Activated B cell treated with CpG ODN at 0.5 μM for 24 hours (primary cell): Measurements from ENCODE around the gene CHRND. TPM values are rescaled to one million over a fixed set of nuclear protein-coding genes. Genes with fewer than 3 reads are reported as not detected.

Experiments
- ATAC-seq: fragments of 200-7000 bp; cut with Tn5 transposase; one replicate; pipeline ENCODE4 v1.10.0; 2021; ENCODE audit warnings: low read depth, mild to moderate bottlenecking, moderate library complexity
- CTCF ChIA-PET: fragments of 350-600 bp; sonication (Branson Sonifier 250); formaldehyde crosslinking; loops from one replicate; lab custom pipeline; 2021; ENCODE audit warnings: antibody characterized with exemption; lab: Charles Lee
- POLR2A ChIA-PET: fragments of 350-600 bp; sonication (Branson Sonifier 250); formaldehyde crosslinking; loops from one replicate; lab custom pipeline; 2021; ENCODE audit warnings: antibody characterized with exemption; lab: Charles Lee
- DNase-seq: peaks from one replicate; pipeline ENCODE4 v3.0.0; 2022
- H3K27ac Mint-ChIP-seq: one replicate; pipeline ENCODE4 v1.8.0; 2020; ENCODE audit warnings: mixed read lengths
- H3K27me3 Mint-ChIP-seq: one replicate; pipeline ENCODE4 v1.8.0; 2021; ENCODE audit warnings: mixed read lengths
- H3K36me3 Mint-ChIP-seq: one replicate; pipeline ENCODE4 v1.8.0; 2021; ENCODE audit warnings: low read depth, mixed read lengths
- H3K4me1 Mint-ChIP-seq: one replicate; pipeline ENCODE4 v1.8.0; 2021; ENCODE audit warnings: mixed read lengths
- H3K4me3 Mint-ChIP-seq: one replicate; pipeline ENCODE4 v1.8.0; 2020; ENCODE audit warnings: mild to moderate bottlenecking, mixed read lengths
- H3K9me3 Mint-ChIP-seq: one replicate; pipeline ENCODE4 v1.8.0; 2020; ENCODE audit warnings: mixed read lengths
- intact Hi-C: fragments of 100-400 bp; cut with micrococcal nuclease; formaldehyde crosslinking; loops from one replicate; pipeline ENCODE4 v1.15.1; 2024
- total RNA-seq: library from RNA; stranded (reverse); gene quantifications from 2 replicates; pipeline ENCODE4 v1.2.3, GENCODE V29; 2022
- TF ChIP-seq, protein P1 (sequence below): fragments of 200-600 bp; IDR thresholded peaks from one replicate; pipeline ENCODE4 v1.8.0; 2022; ENCODE audit warnings: antibody characterized with exemption, mild to moderate bottlenecking

The CHRND gene
- not detected in 2 replicates for total RNA-seq

DNA sequence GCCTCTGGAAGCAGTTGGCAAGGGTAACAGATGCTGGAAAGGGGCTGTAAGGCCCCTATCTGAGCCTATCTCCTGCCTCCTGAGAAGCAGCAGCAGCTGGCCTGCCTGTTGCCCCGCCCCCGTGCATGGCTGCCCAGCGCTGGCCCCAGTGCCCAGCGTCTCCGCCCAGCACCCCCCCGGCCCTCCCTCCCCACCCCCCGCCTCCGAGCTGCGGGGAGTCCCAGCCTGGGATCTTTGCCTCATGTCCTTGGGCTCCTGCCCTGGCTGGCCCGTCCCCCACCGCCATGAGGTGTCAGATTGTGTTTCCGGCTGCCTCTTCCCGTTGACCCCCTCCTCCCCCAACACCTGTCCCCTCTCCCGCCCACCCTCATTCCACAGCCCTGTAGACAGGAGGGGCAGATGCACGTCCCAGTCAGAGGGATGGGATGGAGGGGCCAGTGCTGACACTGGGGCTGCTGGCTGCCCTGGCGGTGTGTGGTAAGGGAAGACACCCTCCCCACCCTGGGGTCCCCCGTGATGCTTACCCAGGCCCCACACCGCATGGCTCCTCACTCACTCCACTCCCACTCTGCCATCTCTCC, at the start of gene CHRND:
Gene CHRND, plus strand, starts transcription at position 370 of the 581 bp plus-strand sequence. Its CDS starts 56 bp downstream, at position 426.
- ChIA-PET CTCF (no interaction called here), POLR2A (interaction anchor here (0.6 kb wide), 1 partner anchor 455 kb away, joined by 8 read pairs; no protein-coding TSS in a partner anchor)
- H3K36me3 Mint-ChIP-seq, result no peaks in the 10 kb centered on the region
- no peak within 1 kb of the TSS for H3K27ac Mint-ChIP-seq
- peaks cover 15% of the 10 kb centered on the region for H3K4me1 Mint-ChIP-seq
- DNase-seq (no peak), ATAC-seq (no peak)
- TF ChIP-seq, protein P1, sequence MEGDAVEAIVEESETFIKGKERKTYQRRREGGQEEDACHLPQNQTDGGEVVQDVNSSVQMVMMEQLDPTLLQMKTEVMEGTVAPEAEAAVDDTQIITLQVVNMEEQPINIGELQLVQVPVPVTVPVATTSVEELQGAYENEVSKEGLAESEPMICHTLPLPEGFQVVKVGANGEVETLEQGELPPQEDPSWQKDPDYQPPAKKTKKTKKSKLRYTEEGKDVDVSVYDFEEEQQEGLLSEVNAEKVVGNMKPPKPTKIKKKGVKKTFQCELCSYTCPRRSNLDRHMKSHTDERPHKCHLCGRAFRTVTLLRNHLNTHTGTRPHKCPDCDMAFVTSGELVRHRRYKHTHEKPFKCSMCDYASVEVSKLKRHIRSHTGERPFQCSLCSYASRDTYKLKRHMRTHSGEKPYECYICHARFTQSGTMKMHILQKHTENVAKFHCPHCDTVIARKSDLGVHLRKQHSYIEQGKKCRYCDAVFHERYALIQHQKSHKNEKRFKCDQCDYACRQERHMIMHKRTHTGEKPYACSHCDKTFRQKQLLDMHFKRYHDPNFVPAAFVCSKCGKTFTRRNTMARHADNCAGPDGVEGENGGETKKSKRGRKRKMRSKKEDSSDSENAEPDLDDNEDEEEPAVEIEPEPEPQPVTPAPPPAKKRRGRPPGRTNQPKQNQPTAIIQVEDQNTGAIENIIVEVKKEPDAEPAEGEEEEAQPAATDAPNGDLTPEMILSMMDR, result no peak
- no peaks in the 10 kb centered on the region for H3K9me3 Mint-ChIP-seq
- no peak within 1 kb of the TSS for H3K4me3 Mint-ChIP-seq
- intact Hi-C loops, result no loop called here
- H3K27me3 Mint-ChIP-seq, result peaks cover 36% of the 10 kb centered on the region

DNA sequence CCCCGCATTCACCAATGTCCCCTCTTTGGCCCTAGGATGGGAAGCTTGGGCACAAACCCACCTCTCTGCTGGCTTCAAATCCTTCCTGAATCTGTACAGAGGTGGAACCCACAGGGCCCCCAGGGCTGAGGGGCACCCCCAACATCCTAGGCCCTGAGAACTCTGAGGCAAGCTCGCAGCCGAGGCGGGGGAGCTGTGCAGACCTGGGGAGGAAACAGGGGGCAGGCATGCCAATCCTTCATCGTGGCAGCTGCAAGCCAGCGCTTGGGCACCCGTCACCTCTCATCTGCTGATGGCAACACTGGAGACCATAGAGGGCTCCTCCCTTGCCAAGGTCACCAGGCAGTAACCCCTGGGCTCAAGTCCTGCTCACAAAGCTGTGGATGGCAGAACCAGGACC, 49.2 kb upstream of the CHRND start:
- H3K4me3 Mint-ChIP-seq, result no peak overlapping the region
- ATAC-seq (no peak), DNase-seq (peak; percentile 13)
- H3K9me3 Mint-ChIP-seq, result peaks cover 13% of the 10 kb centered on the region
- no peaks in the 10 kb centered on the region for H3K4me1 Mint-ChIP-seq
- ChIA-PET POLR2A (no interaction called here), CTCF (no interaction called here)
- H3K27ac Mint-ChIP-seq, result no peak overlapping the region
- intact Hi-C loops, result no loop called here
- H3K27me3 Mint-ChIP-seq, result peaks cover 19% of the 10 kb centered on the region
- no peaks in the 10 kb centered on the region for H3K36me3 Mint-ChIP-seq
- TF ChIP-seq, protein P1, result no peak

DNA sequence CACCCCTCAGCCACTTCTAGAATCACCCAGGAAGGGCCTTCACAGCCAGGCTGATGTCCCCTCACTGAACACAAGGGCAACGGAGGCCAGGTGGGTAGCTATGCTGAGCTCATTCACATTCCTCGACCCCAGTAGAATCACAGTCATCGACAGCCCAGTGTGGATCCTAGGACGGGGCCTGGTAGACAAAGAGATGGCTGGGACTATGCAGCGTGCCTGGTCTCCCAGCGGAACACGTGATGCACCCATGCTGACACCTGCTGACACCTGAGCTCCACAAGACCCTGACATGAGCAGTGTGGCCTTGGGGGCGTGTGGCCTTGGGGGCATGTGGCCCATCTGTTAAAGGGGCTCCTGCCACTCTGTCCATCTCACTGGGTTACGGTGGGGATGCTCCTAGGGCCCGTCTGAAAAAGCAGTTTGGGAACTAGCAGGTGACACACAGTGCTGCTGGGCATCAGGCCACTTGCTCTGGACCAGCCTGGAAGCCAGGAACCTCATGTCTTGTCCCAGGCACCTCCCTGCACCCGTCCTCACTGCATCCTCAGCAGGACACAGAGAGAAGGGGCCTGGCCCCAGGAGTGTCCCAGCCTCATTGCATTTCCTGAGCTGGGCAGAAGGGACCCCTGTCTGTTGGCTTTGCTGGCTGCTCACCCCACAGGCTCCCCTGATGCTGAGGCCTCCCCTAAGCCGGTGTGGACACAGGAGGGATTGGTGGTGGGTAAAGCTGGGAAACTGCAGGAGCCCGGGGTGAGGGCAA, 48.0 kb upstream of the CHRND start:
- ChIA-PET POLR2A (no interaction called here), CTCF (no interaction called here)
- no peak overlapping the region for H3K27ac Mint-ChIP-seq
- H3K9me3 Mint-ChIP-seq, result peaks cover 3% of the 10 kb centered on the region
- H3K4me3 Mint-ChIP-seq, result no peak overlapping the region
- DNase-seq (no peak), ATAC-seq (no peak)
- peaks cover 18% of the 10 kb centered on the region for H3K27me3 Mint-ChIP-seq
- TF ChIP-seq, protein P1, result no peak
- H3K36me3 Mint-ChIP-seq, result no peaks in the 10 kb centered on the region
- intact Hi-C loops, result no loop called here
- no peaks in the 10 kb centered on the region for H3K4me1 Mint-ChIP-seq

DNA sequence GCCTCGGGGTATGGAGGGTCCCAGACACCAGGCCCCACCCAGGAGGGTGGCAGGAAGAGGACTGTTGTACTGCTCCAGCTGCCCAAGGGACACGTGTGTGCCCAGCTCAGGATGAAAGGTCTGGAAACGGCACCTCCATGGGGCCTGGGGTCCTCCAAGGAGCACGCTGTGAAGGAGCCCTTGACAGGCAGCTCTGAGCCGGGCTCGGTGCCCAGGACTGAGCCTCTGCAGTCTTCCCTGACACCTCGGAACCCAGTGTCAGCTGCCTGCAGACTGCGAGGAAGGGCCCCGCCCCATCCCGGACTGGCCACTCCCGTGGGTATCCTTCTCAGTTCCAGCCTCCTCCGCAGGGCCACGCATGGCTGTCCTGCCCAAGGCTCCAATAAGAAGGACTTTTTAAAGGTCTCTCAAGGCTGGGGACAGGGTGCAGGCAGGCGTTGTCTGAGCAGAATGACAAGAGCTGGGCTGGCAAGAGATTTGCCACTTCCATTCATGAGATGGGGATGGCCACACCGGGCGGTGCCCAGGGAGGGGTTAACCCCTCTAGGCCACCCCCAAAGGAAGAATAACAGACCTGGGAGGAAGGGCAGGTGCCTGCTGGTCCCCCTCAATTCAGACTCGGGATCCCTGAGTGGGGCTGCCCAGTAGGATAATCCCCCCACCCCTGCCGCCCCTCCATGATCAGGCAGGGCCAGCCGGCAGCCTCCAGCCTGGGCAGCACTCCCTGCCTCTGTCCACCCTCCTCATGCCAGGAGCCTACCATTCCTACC, 47.2 kb upstream of the CHRND start:
- Mint-ChIP-seq H3K27me3 (peaks cover 17% of the 10 kb centered on the region), H3K9me3 (no peaks in the 10 kb centered on the region), H3K4me3 (no peak overlapping the region), H3K4me1 (no peaks in the 10 kb centered on the region), H3K27ac (no peak overlapping the region), H3K36me3 (no peaks in the 10 kb centered on the region)
- intact Hi-C loops, result no loop called here
- ChIA-PET CTCF (no interaction called here), POLR2A (no interaction called here)
- DNase-seq (no peak), ATAC-seq (no peak)
- TF ChIP-seq, protein P1, result no peak
